IMR-90 (cell line): Measurements from ENCODE around the gene LILRA2. TPM values are rescaled to one million over a fixed set of nuclear protein-coding genes. Genes with fewer than 3 reads are reported as not detected.

Source experiments
- ATAC-seq: fragments of 200-7000 bp; cut with Tn5 transposase; 2 replicates; pipeline ENCODE4 v1.9.1; 2020; ENCODE audit warnings: low read depth, mild to moderate bottlenecking, moderate library complexity
- BruUV-seq: library from RNA; stranded (reverse); fragments of 400-500 nt; replicated peaks from 2 replicates; lab custom pipeline; 2021; lab: Mats Ljungman, UMichigan
- CTCF ChIA-PET: fragments of 300-600 bp; formaldehyde crosslinking; extraction: SDS; loops from one replicate; lab custom pipeline; 2021; ENCODE audit warnings: antibody characterized with exemption; lab: Yijun Ruan, JAX
- POLR2A ChIA-PET: fragments of 300-600 bp; sonication (Branson Sonifier 250); formaldehyde crosslinking; loops from one replicate; lab custom pipeline; 2022; ENCODE audit warnings: antibody characterized with exemption; ENCODE audit not compliant: unreplicated experiment; lab: Charles Lee
- DNase-seq: peaks from one replicate; pipeline ENCODE4 v3.0.0; 2013
- H2AFZ ChIP-seq: replicated peaks from 2 replicates; pipeline ENCODE3; 2013; ENCODE audit warnings: low read length, mild to moderate bottlenecking; ENCODE audit not compliant: poor library complexity
- H2AK5ac ChIP-seq: 2 replicates; pipeline ENCODE4 v1.6.1; 2013; ENCODE audit warnings: low read depth, low read length, inconsistent platforms
- H2AK9ac ChIP-seq: replicated peaks from 2 replicates; pipeline ENCODE3; 2013; ENCODE audit warnings: mild to moderate bottlenecking, low read depth, low read length, moderate library complexity; ENCODE audit not compliant: poor library complexity
- H2BK120ac ChIP-seq: 2 replicates; pipeline ENCODE4 v1.6.1; 2013; ENCODE audit warnings: low read depth, low read length, inconsistent platforms
- H2BK15ac ChIP-seq: 3 replicates; pipeline ENCODE4 v1.6.1; 2013; ENCODE audit warnings: low read depth, low read length, inconsistent platforms
- H2BK20ac ChIP-seq: 2 replicates; pipeline ENCODE4 v1.6.1; 2013; ENCODE audit warnings: low read depth, mild to moderate bottlenecking, inconsistent platforms, low read length, moderate library complexity
- H2BK5ac ChIP-seq: 2 replicates; pipeline ENCODE4 v1.6.1; 2013; ENCODE audit warnings: mild to moderate bottlenecking, low read depth, low read length, inconsistent platforms; ENCODE audit not compliant: poor library complexity, severe bottlenecking
- H3K14ac ChIP-seq: replicated peaks from 2 replicates; pipeline ENCODE4 v1.6.1; 2013; ENCODE audit warnings: low read depth, low read length, inconsistent platforms
- H3K18ac ChIP-seq: 2 replicates; pipeline ENCODE4 v1.6.1; 2013; ENCODE audit warnings: low read depth, low read length, control low read depth
- H3K23ac ChIP-seq: 2 replicates; pipeline ENCODE4 v1.6.1; 2013; ENCODE audit warnings: low read depth, low read length, inconsistent platforms
- H3K27ac ChIP-seq: 2 replicates; pipeline ENCODE4 v1.5.1; 2013; ENCODE audit warnings: mild to moderate bottlenecking, control low read depth, low read length; ENCODE audit not compliant: insufficient read depth
- H3K27me3 ChIP-seq: 2 replicates; pipeline ENCODE4 v1.6.1; 2013; ENCODE audit warnings: low read length; ENCODE audit not compliant: control insufficient read depth, insufficient read depth
- H3K36me3 ChIP-seq: 2 replicates; pipeline ENCODE4 v1.6.1; 2013; ENCODE audit warnings: low read length, mixed read lengths; ENCODE audit not compliant: control insufficient read depth, insufficient read depth
- H3K4ac ChIP-seq: 2 replicates; pipeline ENCODE4 v1.6.1; 2013; ENCODE audit warnings: low read depth, low read length, inconsistent platforms
- H3K4me1 ChIP-seq: 2 replicates; pipeline ENCODE4 v1.6.1; 2013; ENCODE audit warnings: low read length, mixed read lengths; ENCODE audit not compliant: control insufficient read depth, insufficient read depth
- H3K4me2 ChIP-seq: 2 replicates; pipeline ENCODE4 v1.6.1; 2013; ENCODE audit warnings: low read depth, mild to moderate bottlenecking, control low read depth, low read length, moderate library complexity
- H3K4me3 ChIP-seq: 2 replicates; pipeline ENCODE4 v1.5.1; 2013; ENCODE audit warnings: low read depth, mild to moderate bottlenecking, control low read depth, low read length, moderate library complexity; ENCODE audit not compliant: insufficient read depth
- H3K56ac ChIP-seq: 2 replicates; pipeline ENCODE4 v1.6.1; 2013; ENCODE audit warnings: low read length, inconsistent platforms; ENCODE audit not compliant: insufficient read depth; ENCODE audit errors: extremely low read depth
- H3K79me1 ChIP-seq, 2 experiments: 2 replicates each; pipeline ENCODE4 v1.6.1; 2013; ENCODE audit warnings: low read length in 2 of 2, inconsistent platforms in 1 of 2, low read depth in 1 of 2
- H3K9ac ChIP-seq: 2 replicates; pipeline ENCODE4 v1.6.1; 2013; ENCODE audit warnings: low read depth, low read length, control low read depth
- H3K9me1 ChIP-seq: 2 replicates; pipeline ENCODE4 v1.6.1; 2013; ENCODE audit warnings: low read length, inconsistent platforms; ENCODE audit not compliant: insufficient read depth
- H3K9me3 ChIP-seq: 2 replicates; pipeline ENCODE4 v1.6.1; 2013; ENCODE audit warnings: low read length; ENCODE audit not compliant: control insufficient read depth, insufficient read depth
- H4K20me1 ChIP-seq: 2 replicates; pipeline ENCODE4 v1.6.1; 2013; ENCODE audit warnings: low read length, inconsistent platforms; ENCODE audit not compliant: insufficient read depth
- H4K5ac ChIP-seq: 2 replicates; pipeline ENCODE4 v1.6.1; 2013; ENCODE audit warnings: mild to moderate bottlenecking, low read depth, low read length, control low read depth
- H4K8ac ChIP-seq, 2 experiments: 2 replicates each; pipeline ENCODE4 v1.6.1; 2013; ENCODE audit warnings: low read depth in 2 of 2, low read length in 2 of 2, control low read depth in 1 of 2, inconsistent platforms in 1 of 2
- H4K91ac ChIP-seq: 2 replicates; pipeline ENCODE4 v1.6.1; 2013; ENCODE audit warnings: low read depth, low read length, inconsistent platforms; ENCODE audit not compliant: insufficient read depth
- BHLHE40 ChIP-seq: fragments of 150-350 bp; IDR thresholded peaks from 2 replicates; pipeline ENCODE4 v1.6.1; 2016; ENCODE audit warnings: mild to moderate bottlenecking, low read depth, low read length
- CEBPB ChIP-seq: IDR thresholded peaks from 2 replicates; pipeline ENCODE4 v1.6.1; 2012; ENCODE audit warnings: low read depth, low read length, improper control_type of control experiment
- CHD1 ChIP-seq: IDR thresholded peaks from 2 replicates; pipeline ENCODE4 v1.6.1; 2012; ENCODE audit warnings: low read depth, low read length, improper control_type of control experiment
- CTCF ChIP-seq: conservative IDR thresholded peaks from 2 replicates; pipeline ENCODE4 v1.5.1; 2012; ENCODE audit warnings: mild to moderate bottlenecking, low read depth, low read length, improper control_type of control experiment
- ELK1 ChIP-seq: fragments of 150-350 bp; IDR thresholded peaks from 2 replicates; pipeline ENCODE4 v1.6.1; 2016; ENCODE audit warnings: low read depth, mild to moderate bottlenecking, low read length, moderate library complexity, borderline replicate concordance
- FOS ChIP-seq: fragments of 150-350 bp; IDR thresholded peaks from 2 replicates; pipeline ENCODE4 v1.6.1; 2016; ENCODE audit warnings: low read depth, low read length
- MAFK ChIP-seq: IDR thresholded peaks from 2 replicates; pipeline ENCODE4 v1.6.1; 2012; ENCODE audit warnings: low read depth, low read length, improper control_type of control experiment
- MAZ ChIP-seq: IDR thresholded peaks from 2 replicates; pipeline ENCODE4 v1.6.1; 2012; ENCODE audit warnings: low read depth, mild to moderate bottlenecking, low read length, improper control_type of control experiment, moderate library complexity, borderline replicate concordance
- MXI1 ChIP-seq: IDR thresholded peaks from 2 replicates; pipeline ENCODE4 v1.6.1; 2012; ENCODE audit warnings: low read depth, mild to moderate bottlenecking, low read length, moderate library complexity, borderline replicate concordance
- POLR2A ChIP-seq: IDR thresholded peaks from 2 replicates; pipeline ENCODE4 v1.6.1; 2012; ENCODE audit warnings: mild to moderate bottlenecking, low read depth, low read length
- RAD21 ChIP-seq: IDR thresholded peaks from 2 replicates; pipeline ENCODE4 v1.6.1; 2012; ENCODE audit warnings: low read length, improper control_type of control experiment
- RCOR1 ChIP-seq: IDR thresholded peaks from 2 replicates; pipeline ENCODE4 v1.6.1; 2012; ENCODE audit warnings: mild to moderate bottlenecking, low read length, improper control_type of control experiment; ENCODE audit not compliant: insufficient replicate concordance
- RFX5 ChIP-seq: IDR thresholded peaks from 2 replicates; pipeline ENCODE4 v1.8.0; 2012; ENCODE audit warnings: low read depth, mild to moderate bottlenecking, low read length, moderate library complexity
- SMC3 ChIP-seq: fragments of 150-350 bp; IDR thresholded peaks from 2 replicates; pipeline ENCODE4 v1.6.1; 2016; ENCODE audit warnings: low read depth, mild to moderate bottlenecking, antibody characterized with exemption, low read length, moderate library complexity
- USF2 ChIP-seq: fragments of 150-350 bp; IDR thresholded peaks from 2 replicates; pipeline ENCODE4 v1.6.1; 2017; ENCODE audit warnings: mild to moderate bottlenecking, antibody characterized with exemption, low read length, low read depth
- WGBS, 2 experiments: methylation state at CpG; one replicate each; pipeline versions ENCODE4 v1.1.5 to v1.1.7; 2013; ENCODE audit warnings: missing lambda C conversion rate in 2 of 2; ENCODE audit not compliant: insufficient read length in 1 of 2; ENCODE audit errors: extremely low coverage in 2 of 2; 5-methylcytosine and 5-hydroxymethylcytosine counted together
- dilution Hi-C: fragments of 300-500 bp; cut with HindIII; formaldehyde crosslinking; loops from one replicate; pipeline ENCODE4 v1.14.3; 2018; ENCODE audit warnings: low sequenced_read_pairs; ENCODE audit not compliant: unreplicated experiment
- in situ Hi-C: fragments of 300-500 bp; cut with MboI; formaldehyde crosslinking; loops from 3 replicates; pipeline ENCODE4 v1.14.3; 2019; ENCODE audit warnings: low sequenced_read_pairs, inconsistent platforms, mixed read lengths
- intact Hi-C: fragments of 100-400 bp; cut with micrococcal nuclease; formaldehyde crosslinking; loops from 2 replicates; pipeline ENCODE4 v1.10.0; 2022
- polyA plus RNA-seq, 3 experiments: library from polyadenylated mRNA; depleted of rRNA; stranded (reverse); fragments of >200 nt; gene quantifications; 2 replicates each; pipeline ENCODE4 v1.2.3, GENCODE V29; 2012; ENCODE audit warnings: low replicate concordance in 1 of 3
- total RNA-seq: library from RNA; depleted of rRNA; stranded (reverse); fragments of >200 nt; gene quantifications from 2 replicates; pipeline ENCODE4 v1.2.3, GENCODE V29; 2012

LILRA2 gene
- total and polyA plus RNA-seq, 2 of the 4 experiments (the other 2 are of a cell fraction) = not detected

- no TSS peak for BruUV-seq
- Histone ChIP-seq H3K56ac (no peak overlapping the region), H3K9me1 (no peaks in the 10 kb centered on the region), H2AFZ (no peak overlapping the region), H4K8ac (no peak overlapping the region), H3K23ac (no peak overlapping the region), H2BK20ac (no peak overlapping the region), H3K79me1 (no peaks in the 10 kb centered on the region), H3K4ac (no peak overlapping the region), H3K27me3 (no peaks in the 10 kb centered on the region), H3K9ac (no peak overlapping the region), H3K36me3 (no peaks in the 10 kb centered on the region), H4K5ac (no peak overlapping the region), H3K4me1 (no peaks in the 10 kb centered on the region), H2AK9ac (no peak overlapping the region), H2BK120ac (no peak overlapping the region), H2BK5ac (no peak overlapping the region), H3K14ac (no peak overlapping the region), H3K4me2 (no peak overlapping the region), H3K4me3 (no peak overlapping the region), H2BK15ac (no peak overlapping the region), H2AK5ac (no peak overlapping the region), H4K20me1 (no peaks in the 10 kb centered on the region), H3K18ac (no peak overlapping the region), H4K91ac (no peak overlapping the region), H3K9me3 (peaks cover 32% of the 10 kb centered on the region), H3K27ac (no peak overlapping the region)
- TF ChIP-seq MXI1 = no peak
- no peak for TF ChIP-seq USF2
- no peak for TF ChIP-seq FOS
- no peak for TF ChIP-seq RCOR1
- TF ChIP-seq ELK1 = no peak
- no peak for TF ChIP-seq RFX5
- TF ChIP-seq MAFK = no peak
- no peak for TF ChIP-seq RAD21
- no peak for TF ChIP-seq CEBPB
- no peak for TF ChIP-seq CTCF
- no peak for TF ChIP-seq MAZ
- no peak for TF ChIP-seq POLR2A
- TF ChIP-seq CHD1 = no peak
- TF ChIP-seq BHLHE40 = no peak
- no peak for TF ChIP-seq SMC3
- in situ Hi-C loops = no loop called here
- ChIA-PET CTCF (no interaction called here), POLR2A (no interaction called here)
- DNase-seq (no peak), ATAC-seq (no peak)
- intact Hi-C loops = no loop called here
- WGBS, 2 experiments = 61% methylated on average over 5 of the region's 16 CpGs; no CpG with 5 or more reads in 1 of the 2 experiments
- dilution Hi-C loops = no loop called here
Observed at GRCh38 chr19:54606891-54607784, 33.5 kb downstream of the LILRA2 start.
